Activated CD4-positive, alpha-beta T cell treated with anti-CD3 and anti-CD28 coated beads, Interleukin-2, amount 10 ng/mL, durations not matched to agents 7 days and 5 days (primary cell): ENCODE measurements around the gene SETD7. TPM values are rescaled to one million over a fixed set of nuclear protein-coding genes. Genes with fewer than 3 reads are reported as not detected.
"Not testable (repeated sequence)": the region's sequence is repeated elsewhere in the genome, so short reads cannot be mapped to it uniquely, and the experiment has no call there.

Experiments
- CTCF ChIA-PET: fragments of 350-600 bp; sonication (Branson Sonifier 250); formaldehyde crosslinking; loops from one replicate; lab custom pipeline; 2021; ENCODE audit warnings: antibody characterized with exemption; lab: Charles Lee
- POLR2A ChIA-PET: fragments of 350-600 bp; sonication (Branson Sonifier 250); formaldehyde crosslinking; loops from one replicate; lab custom pipeline; 2021; ENCODE audit warnings: antibody characterized with exemption; lab: Charles Lee
- DNase-seq: peaks from one replicate; pipeline ENCODE4 v3.0.0-alpha.2; 2020
- H3K27ac Mint-ChIP-seq: one replicate; pipeline ENCODE4 v1.8.0; 2021; ENCODE audit warnings: mild to moderate bottlenecking, moderate library complexity, mixed read lengths
- H3K27me3 Mint-ChIP-seq: one replicate; pipeline ENCODE4 v1.8.0; 2021; ENCODE audit warnings: mixed read lengths
- H3K36me3 Mint-ChIP-seq: one replicate; pipeline ENCODE4 v1.8.0; 2021; ENCODE audit warnings: low read depth, mixed read lengths
- H3K4me1 Mint-ChIP-seq: one replicate; pipeline ENCODE4 v1.8.0; 2021; ENCODE audit warnings: mixed read lengths
- H3K4me3 Mint-ChIP-seq: one replicate; pipeline ENCODE4 v1.8.0; 2021; ENCODE audit warnings: mild to moderate bottlenecking, moderate library complexity, mixed read lengths
- H3K9me3 Mint-ChIP-seq: one replicate; pipeline ENCODE4 v1.8.0; 2021; ENCODE audit warnings: mixed read lengths
- total RNA-seq, 2 experiments: library from RNA; stranded (reverse); gene quantifications; one replicate each; pipeline ENCODE4 v1.2.3, GENCODE V29; 2021

The SETD7 gene
- total RNA-seq, 2 experiments from 2014 or later, result 5.8 to 6.7 TPM

- Mint-ChIP-seq H3K9me3 (no peaks in the 10 kb centered on the region), H3K4me3 (no peak overlapping the region), H3K27me3 (no peaks in the 10 kb centered on the region), H3K36me3 (peaks cover 16% of the 10 kb centered on the region), H3K4me1 (peaks cover 25% of the 10 kb centered on the region), H3K27ac (no peak overlapping the region)
- no peak for DNase-seq
- ChIA-PET CTCF (interaction anchor here (0.6 to 0.9 kb wide), 2 partner anchors 27 to 40 kb away, joined by 3 to 5 read pairs; no protein-coding TSS in a partner anchor), POLR2A (no interaction called here)
Observed at GRCh38 chr4:139461022-139461628, 94.9 kb downstream of the SETD7 start.

- Mint-ChIP-seq H3K4me1 (peaks cover 30% of the 10 kb centered on the region), H3K36me3 (peaks cover 16% of the 10 kb centered on the region), H3K27me3 (no peaks in the 10 kb centered on the region), H3K4me3 (no peak overlapping the region), H3K9me3 (no peaks in the 10 kb centered on the region), H3K27ac (no peak overlapping the region)
- no peak for DNase-seq
- CTCF ChIA-PET, result interaction anchor here (1.4 kb wide), 1 partner anchor 24 kb away, joined by 3 read pairs; no protein-coding TSS in a partner anchor
- POLR2A ChIA-PET, result no interaction called here
Observed at GRCh38 chr4:139460565-139460964, 95.5 kb downstream of the SETD7 start.

- ChIA-PET CTCF (interaction anchor here (1.4 kb wide), 1 partner anchor 26 kb away, joined by 3 read pairs; no protein-coding TSS in a partner anchor), POLR2A (no interaction called here)
- no peak for DNase-seq
- Mint-ChIP-seq H3K9me3 (no peaks in the 10 kb centered on the region), H3K36me3 (peaks cover 9% of the 10 kb centered on the region), H3K4me3 (no peak overlapping the region), H3K27me3 (no peaks in the 10 kb centered on the region), H3K4me1 (peaks cover 44% of the 10 kb centered on the region), H3K27ac (no peak overlapping the region)
Observed at GRCh38 chr4:139458999-139459398, 97.0 kb downstream of the SETD7 start.

- Mint-ChIP-seq H3K27ac (no peak overlapping the region), H3K27me3 (no peaks in the 10 kb centered on the region), H3K9me3 (no peaks in the 10 kb centered on the region), H3K4me1 (peaks cover 44% of the 10 kb centered on the region), H3K36me3 (peaks cover 4% of the 10 kb centered on the region), H3K4me3 (no peak overlapping the region)
- ChIA-PET POLR2A (no interaction called here), CTCF (no interaction called here)
- DNase-seq, result no peak
Observed at GRCh38 chr4:139458543-139458942, 97.5 kb downstream of the SETD7 start.

GRCh38 chr4:139457318-139457717 lies 98.7 kb downstream of the SETD7 start:
- Mint-ChIP-seq H3K27me3 (no peaks in the 10 kb centered on the region), H3K36me3 (peaks cover under 1% of the 10 kb centered on the region), H3K4me1 (peaks cover 52% of the 10 kb centered on the region), H3K9me3 (no peaks in the 10 kb centered on the region), H3K4me3 (no peak overlapping the region), H3K27ac (no peak overlapping the region)
- no peak for DNase-seq
- POLR2A ChIA-PET, result no interaction called here
- CTCF ChIA-PET, result interaction anchor here (0.6 to 0.9 kb wide), 2 partner anchors 356 to 413 kb away, joined by 3 to 4 read pairs; no protein-coding TSS in a partner anchor

- ChIA-PET CTCF (interaction anchor here (0.6 kb wide), 1 partner anchor 128 kb away, joined by 3 read pairs; no protein-coding TSS in a partner anchor), POLR2A (interaction anchor here (0.6 kb wide), 1 partner anchor 798 kb away, joined by 3 read pairs; no protein-coding TSS in a partner anchor)
- H3K9me3 Mint-ChIP-seq, result no peaks in the 10 kb centered on the region
- peaks cover 2% of the 10 kb centered on the region for H3K36me3 Mint-ChIP-seq
- H3K27me3 Mint-ChIP-seq, result no peaks in the 10 kb centered on the region
- peak overlapping the region; percentile 87 for H3K4me3 Mint-ChIP-seq
- DNase-seq, result no peak
- H3K4me1 Mint-ChIP-seq, result peaks cover 61% of the 10 kb centered on the region
- peak overlapping the region; percentile 99 for H3K27ac Mint-ChIP-seq
Observed at GRCh38 chr4:139455126-139455538, 100.9 kb downstream of the SETD7 start.

- Mint-ChIP-seq H3K27ac (peak within 1 kb of the TSS; percentile 99), H3K36me3 (peaks cover 4% of the 10 kb centered on the region), H3K4me1 (peaks cover 57% of the 10 kb centered on the region), H3K27me3 (no peaks in the 10 kb centered on the region), H3K4me3 (peak within 1 kb of the TSS; percentile 87), H3K9me3 (no peaks in the 10 kb centered on the region)
- CTCF ChIA-PET, result interaction anchor here (1.0 kb wide), 1 partner anchor 9 kb away, joined by 3 read pairs; no protein-coding TSS in a partner anchor
- POLR2A ChIA-PET, result interaction anchor here (0.6 kb wide), 1 partner anchor 35 kb away, joined by 5 read pairs; no protein-coding TSS in a partner anchor
- DNase-seq, result no peak
Observed at GRCh38 chr4:139454111-139455045, 101.6 kb downstream of the SETD7 start, which contains the start of gene RAB33B. Gene RAB33B, plus strand, starts transcription at chr4:139454121. Its CDS starts 75 bp downstream, at chr4:139454196.

GRCh38 chr4:139453371-139454110 lies 102.5 kb downstream of the SETD7 start:
- Mint-ChIP-seq H3K27me3 (no peaks in the 10 kb centered on the region), H3K9me3 (no peaks in the 10 kb centered on the region), H3K4me3 (peak overlapping the region; percentile 87), H3K36me3 (peaks cover 4% of the 10 kb centered on the region), H3K27ac (peak overlapping the region; percentile 99), H3K4me1 (peaks cover 56% of the 10 kb centered on the region)
- ChIA-PET POLR2A (interaction anchor here (0.7 kb wide), 1 partner anchor 151 kb away, joined by 4 read pairs; the partner anchor contains the start of gene NDUFC1), CTCF (interaction anchor here (0.7 to 1.2 kb wide), 6 partner anchors 9 to 157 kb away, joined by 3 to 4 read pairs (median 3); no protein-coding TSS in a partner anchor)
- DNase-seq, result peak; percentile 98

GRCh38 chr4:139453041-139453370 lies 103.0 kb downstream of the SETD7 start:
- Mint-ChIP-seq H3K4me1 (peaks cover 52% of the 10 kb centered on the region), H3K9me3 (no peaks in the 10 kb centered on the region)

GRCh38 chr4:139451997-139452396 lies 104.0 kb downstream of the SETD7 start:
- Mint-ChIP-seq H3K4me1 (peaks cover 46% of the 10 kb centered on the region), H3K4me3 (peak overlapping the region; percentile 87), H3K36me3 (peaks cover 4% of the 10 kb centered on the region), H3K27me3 (no peaks in the 10 kb centered on the region), H3K9me3 (no peaks in the 10 kb centered on the region), H3K27ac (peak overlapping the region; percentile 99)
- ChIA-PET CTCF (no interaction called here), POLR2A (interaction anchor here (0.7 kb wide), 1 partner anchor 213 kb away, joined by 3 read pairs; no protein-coding TSS in a partner anchor)
- no peak for DNase-seq

More at GRCh38 chr4:139453041-139453370, 103.0 kb downstream of the SETD7 start:
- CTCF ChIA-PET, result interaction anchor here (0.8 to 1.2 kb wide), 4 partner anchors 9 to 157 kb away, joined by 3 to 4 read pairs (median 3); no protein-coding TSS in a partner anchor
- Mint-ChIP-seq H3K27ac (peak overlapping the region; percentile 99), H3K36me3 (peaks cover 4% of the 10 kb centered on the region), H3K27me3 (no peaks in the 10 kb centered on the region), H3K4me3 (peak overlapping the region; percentile 87)
- DNase-seq, result peak; percentile 77
- POLR2A ChIA-PET, result interaction anchor here (0.7 kb wide), 1 partner anchor 150 kb away, joined by 4 read pairs; the partner anchor contains the start of gene NDUFC1

GRCh38 chr4:139450586-139450985 lies 105.4 kb downstream of the SETD7 start:
- Mint-ChIP-seq H3K27ac (no peak overlapping the region), H3K9me3 (peaks cover 4% of the 10 kb centered on the region), H3K4me3 (no peak overlapping the region), H3K36me3 (peaks cover 4% of the 10 kb centered on the region), H3K27me3 (no peaks in the 10 kb centered on the region), H3K4me1 (peaks cover 32% of the 10 kb centered on the region)
- DNase-seq, result no peak
- POLR2A ChIA-PET, result no interaction called here
- CTCF ChIA-PET, result no interaction called here

- CTCF ChIA-PET, POLR2A ChIA-PET, H3K36me3 Mint-ChIP-seq, H3K4me1 Mint-ChIP-seq, H3K4me3 Mint-ChIP-seq, H3K27me3 Mint-ChIP-seq, DNase-seq, H3K27ac Mint-ChIP-seq, H3K9me3 Mint-ChIP-seq: not testable (repeated sequence)
Observed at GRCh38 chr4:139447078-139447477, 108.9 kb downstream of the SETD7 start.
